Measurements from ENCODE around the gene GPR183.

GRCh38 chr13:99294198-99294597 lies 13.0 kb downstream of the GPR183 start:
- TF ChIP-seq CTCF (IDR thresholded peaks at IDR 0.05) (no peak), ZFX (IDR thresholded peaks at IDR 0.05; ENCODE audit: borderline replicate concordance) (no peak)
